C4-2B (cell line): ENCODE data around the gene CD226.

Experiments used
- CTCF ChIP-seq: fragments of 450-650 bp; conservative IDR thresholded peaks from 2 replicates; pipeline ENCODE4 v1.5.1; 2017; ENCODE audit warnings: mild to moderate bottlenecking
- ZFX ChIP-seq: fragments of 450-650 bp; IDR thresholded peaks from 2 replicates; pipeline ENCODE4 v1.6.1; 2017

- TF ChIP-seq CTCF (no peak), ZFX (no peak)
Observed at GRCh38 chr18:69968039-69968438, 20.4 kb upstream of the CD226 start.
